H1 (cell line): Measurements from ENCODE around the gene DMBX1. TPM values are rescaled to one million over a fixed set of nuclear protein-coding genes. Genes with fewer than 3 reads are reported as not detected.

Experiments used
- CTCF ChIA-PET: fragments of 300-600 bp; sonication (Branson Sonifier 250); formaldehyde crosslinking; loops from one replicate; lab custom pipeline; 2021; ENCODE audit not compliant: partially characterized antibody; lab: Charles Lee
- POLR2A ChIA-PET: fragments of 300-600 bp; sonication (Branson Sonifier 250); formaldehyde crosslinking; loops from one replicate; lab custom pipeline; 2021; ENCODE audit warnings: inconsistent platforms; ENCODE audit not compliant: partially characterized antibody; lab: Charles Lee
- DNase-seq, 2 experiments: peaks; one replicate each; pipeline versions ENCODE4 v3.0.0 to v3.0.0-alpha.2; 2010 to 2022; ENCODE audit warnings: low spot score in 2 of 2, low read depth in 1 of 2, mixed read lengths in 1 of 2
- FAIRE-seq: peaks from 2 replicates; lab custom pipeline; 2011; peaks lifted over from hg19 to GRCh38; lab: Jason Lieb, UNC
- H2AFZ ChIP-seq: 2 replicates; pipeline ENCODE4 v1.8.1; 2012; ENCODE audit warnings: low read length, inconsistent platforms
- H2AK5ac ChIP-seq: 2 replicates; pipeline ENCODE4 v1.6.1; 2013; ENCODE audit warnings: low read depth, low read length
- H2BK120ac ChIP-seq: replicated peaks from 2 replicates; pipeline ENCODE3; 2013; ENCODE audit warnings: low read depth, low read length, inconsistent platforms
- H2BK12ac ChIP-seq: 2 replicates; pipeline ENCODE4 v1.6.1; 2013; ENCODE audit warnings: low read depth, low read length
- H2BK15ac ChIP-seq: 2 replicates; pipeline ENCODE4 v1.6.1; 2013; ENCODE audit warnings: low read length
- H2BK20ac ChIP-seq: 2 replicates; pipeline ENCODE4 v1.6.1; 2013; ENCODE audit warnings: low read length
- H2BK5ac ChIP-seq: 2 replicates; pipeline ENCODE4 v1.6.1; 2013; ENCODE audit warnings: low read depth, low read length
- H3K14ac ChIP-seq: 2 replicates; pipeline ENCODE4 v1.6.1; 2013; ENCODE audit warnings: inconsistent platforms; ENCODE audit not compliant: insufficient read length
- H3K18ac ChIP-seq: 2 replicates; pipeline ENCODE4 v1.6.1; 2013; ENCODE audit warnings: low read length; ENCODE audit errors: extremely low read depth
- H3K23ac ChIP-seq: 2 replicates; pipeline ENCODE4 v1.6.1; 2013; ENCODE audit warnings: inconsistent platforms; ENCODE audit not compliant: insufficient read length
- H3K23me2 ChIP-seq: 2 replicates; pipeline ENCODE4 v1.6.1; 2013; ENCODE audit warnings: low read depth, low read length
- H3K27ac ChIP-seq: 2 replicates; pipeline ENCODE4 v1.6.1; 2011; ENCODE audit warnings: low read depth, low read length, inconsistent platforms
- H3K27me3 ChIP-seq, 4 experiments: replicated peaks in 1 of 4; 1 replicate in 1 of 4; 2 replicates in 3 of 4; pipeline versions ENCODE4 v1.6.1 to v1.8.1; 2011 to 2013; ENCODE audit warnings: low read length in 3 of 4, mild to moderate bottlenecking in 3 of 4, inconsistent platforms in 2 of 4, mixed read lengths in 2 of 4, moderate library complexity in 1 of 4; ENCODE audit not compliant: control insufficient read depth in 3 of 4, insufficient read depth in 3 of 4; ENCODE audit errors: extremely low read depth in 1 of 4
- H3K36me3 ChIP-seq, 4 experiments: 2 replicates each; pipeline versions ENCODE4 v1.6.1 to v1.8.1; 2011 to 2013; ENCODE audit warnings: mild to moderate bottlenecking in 4 of 4, low read length in 3 of 4, moderate library complexity in 2 of 4, control low read depth in 1 of 4, inconsistent platforms in 1 of 4; ENCODE audit not compliant: insufficient read depth in 4 of 4, control insufficient read depth in 2 of 4
- H3K4ac ChIP-seq: replicated peaks from 2 replicates; pipeline ENCODE3; 2013; ENCODE audit warnings: low read length, low read depth, mixed read lengths, inconsistent platforms; ENCODE audit not compliant: insufficient read length
- H3K4me1 ChIP-seq, 4 experiments: replicated peaks in 1 of 4; 1 replicate in 1 of 4; 2 replicates in 3 of 4; pipeline versions ENCODE4 v1.6.1 to v1.8.1; 2011 to 2013; ENCODE audit warnings: low read length in 3 of 4, inconsistent platforms in 2 of 4, mixed read lengths in 1 of 4; ENCODE audit not compliant: insufficient read depth in 4 of 4, control insufficient read depth in 3 of 4
- H3K4me2 ChIP-seq, 2 experiments: 2 replicates each; pipeline versions ENCODE4 v1.6.1 to v1.8.1; 2011 to 2013; ENCODE audit warnings: low read depth in 2 of 2, low read length in 2 of 2, control low read depth in 1 of 2, inconsistent platforms in 1 of 2, mild to moderate bottlenecking in 1 of 2; ENCODE audit not compliant: insufficient read depth in 1 of 2
- H3K4me3 ChIP-seq, 4 experiments: fragments of 200-600, 300-600 bp in 1 of 4; sonication (generic), shearing (Covaris generic), sonication (Bioruptor Twin) in 1 of 4; 2 replicates each; pipeline versions ENCODE4 v1.5.1 to v1.8.1; 2011 to 2016; ENCODE audit warnings: low read length in 4 of 4, low read depth in 3 of 4, control low read depth in 2 of 4, inconsistent platforms in 2 of 4, mild to moderate bottlenecking in 2 of 4, mixed read lengths in 1 of 4, moderate library complexity in 1 of 4; ENCODE audit not compliant: insufficient read depth in 2 of 4; ENCODE audit errors: extremely low read depth in 1 of 4
- H3K56ac ChIP-seq: replicated peaks from 2 replicates; pipeline ENCODE3; 2013; ENCODE audit warnings: low read depth, mild to moderate bottlenecking, mixed read lengths, low read length, inconsistent platforms; ENCODE audit not compliant: insufficient read length
- H3K79me1 ChIP-seq: 2 replicates; pipeline ENCODE4 v1.6.1; 2013; ENCODE audit warnings: low read depth, low read length, control low read depth
- H3K79me2 ChIP-seq, 2 experiments: 2 replicates each; pipeline versions ENCODE4 v1.6.1 to v1.8.1; 2012 to 2013; ENCODE audit warnings: low read length in 2 of 2, mild to moderate bottlenecking in 2 of 2, inconsistent platforms in 1 of 2; ENCODE audit not compliant: insufficient read depth in 2 of 2, control insufficient read depth in 1 of 2
- H3K9ac ChIP-seq, 4 experiments: replicated peaks in 1 of 4; 1 replicate in 1 of 4; 2 replicates in 3 of 4; pipeline versions ENCODE4 v1.6.1 to v1.8.1; 2011 to 2013; ENCODE audit warnings: low read depth in 3 of 4, low read length in 3 of 4, control low read depth in 2 of 4, mild to moderate bottlenecking in 2 of 4, moderate library complexity in 2 of 4, inconsistent platforms in 1 of 4; ENCODE audit errors: extremely low read depth in 1 of 4
- H3K9me3 ChIP-seq, 2 experiments: 2 replicates each; pipeline versions ENCODE4 v1.6.1 to v1.8.1; 2012 to 2013; ENCODE audit warnings: mild to moderate bottlenecking in 2 of 2, moderate library complexity in 2 of 2, control low read depth in 1 of 2, inconsistent platforms in 1 of 2, low read depth in 1 of 2, low read length in 1 of 2, mixed read lengths in 1 of 2; ENCODE audit not compliant: insufficient read depth in 2 of 2
- H4K20me1 ChIP-seq, 2 experiments: replicated peaks in 1 of 2; 2 replicates each; pipeline versions ENCODE3 to v1.8.1; 2011 to 2013; ENCODE audit warnings: inconsistent platforms in 2 of 2, low read length in 2 of 2, mild to moderate bottlenecking in 1 of 2; ENCODE audit not compliant: insufficient read depth in 2 of 2, control insufficient read depth in 1 of 2
- H4K5ac ChIP-seq: 2 replicates; pipeline ENCODE4 v1.6.1; 2013; ENCODE audit warnings: low read length, low read depth, mixed read lengths, inconsistent platforms; ENCODE audit not compliant: insufficient read length
- H4K8ac ChIP-seq: 2 replicates; pipeline ENCODE4 v1.8.0; 2013; ENCODE audit warnings: mild to moderate bottlenecking, moderate library complexity, low read length, inconsistent platforms; ENCODE audit not compliant: insufficient read depth; ENCODE audit errors: extremely low read depth
- H4K91ac ChIP-seq: replicated peaks from 2 replicates; pipeline ENCODE3; 2013; ENCODE audit warnings: low read length, mixed read lengths, inconsistent platforms; ENCODE audit not compliant: insufficient read length
- CEBPB ChIP-seq: IDR thresholded peaks from 2 replicates; pipeline ENCODE4 v1.6.1; 2012; ENCODE audit warnings: low read depth, low read length
- SUZ12 ChIP-seq: fragments of 200-600 bp; sonication (generic); IDR thresholded peaks from 2 replicates; pipeline ENCODE4 v1.6.1; 2012; ENCODE audit warnings: mild to moderate bottlenecking, inconsistent platforms, low read length, moderate library complexity, mixed read lengths
- TAF1 ChIP-seq: IDR thresholded peaks from 2 replicates; pipeline ENCODE4 v1.6.1; 2011; ENCODE audit warnings: mild to moderate bottlenecking, low read depth, low read length
- WGBS, 2 experiments: shearing (Covaris generic) in 1 of 2; methylation state at CpG; one replicate each; pipeline versions ENCODE4 v1.1.6 to v1.1.7; 2013 to 2015; ENCODE audit warnings: low lambda C conversion rate in 2 of 2, mixed read lengths in 2 of 2, inconsistent platforms in 1 of 2, low coverage in 1 of 2, missing lambda C conversion rate in 1 of 2; ENCODE audit not compliant: insufficient replicate concordance in 2 of 2, insufficient coverage in 1 of 2, insufficient read length in 1 of 2; ENCODE audit errors: extremely low coverage in 1 of 2, missing lambda C conversion rate in 1 of 2; 5-methylcytosine and 5-hydroxymethylcytosine counted together
- polyA plus RNA-seq, 7 experiments: library from polyadenylated mRNA; depleted of rRNA in 3 of 7; stranded (reverse) in 5 of 7; unstranded in 2 of 7; fragments of >200 nt in 5 of 7; fragments of 200-250 nt in 2 of 7; gene quantifications; 1 replicate in 5 of 7; 2 replicates in 1 of 7; 4 replicates in 1 of 7; pipeline versions ENCODE4 v1.2.1 to v1.2.3, GENCODE V29; 2011 to 2013; ENCODE audit warnings: missing spikeins in 2 of 7, mixed read lengths in 2 of 7
- total RNA-seq: library from RNA; stranded (reverse); fragmentation: NEBNext Ultra II Directional; extraction: Animal tissue kit (Norgen Biotek cat#: 25700); gene quantifications from 2 replicates; pipeline ENCODE4 v1.2.1, GENCODE V29; 2021

DMBX1 gene
- total and polyA plus RNA-seq, 2 of the 8 experiments (the other 6 are each of a cell fraction or from before 2014, with no cell fraction given) = 0.23 to 0.30 TPM

GRCh38 chr1:46465981-46466476 is 23.6 kb upstream of the DMBX1 start:
- peaks cover 6% of the 10 kb centered on the region; the same call in 1 of the 2 replicates for H3K23me2 ChIP-seq
- H3K18ac ChIP-seq = peak overlapping the region; percentile 89
- H2BK12ac ChIP-seq = peak overlapping the region; percentile 70; the same call in 1 of the 2 replicates
- H4K20me1 ChIP-seq = peaks cover 3 to 11% of the 10 kb centered on the region in 2 experiments
- H3K4me1 ChIP-seq = peaks cover 0 to 28% (median 21%) of the 10 kb centered on the region in 4 experiments; a peak in 6 of 7 replicates
- no peak overlapping the region for H2AK5ac ChIP-seq
- no peak overlapping the region for H3K9ac ChIP-seq
- no peak overlapping the region for H2BK20ac ChIP-seq
- no peak overlapping the region for H4K5ac ChIP-seq
- peak overlapping the region; percentile 96; the same call in 1 of the 2 replicates for H2BK15ac ChIP-seq
- H2BK120ac ChIP-seq = peak overlapping the region; percentile 44
- H3K56ac ChIP-seq = no peak overlapping the region
- ChIA-PET CTCF (interaction anchor here (1.0 to 3.3 kb wide), 4 partner anchors 12 to 61 kb away, joined by 4 to 15 read pairs (median 5); no protein-coding TSS in a partner anchor), POLR2A (interaction anchor here (1.8 to 2.6 kb wide), 2 partner anchors 13 to 18 kb away, joined by 4 to 8 read pairs; no protein-coding TSS in a partner anchor)
- DNase-seq (no peak), FAIRE-seq (no peak)
- H3K23ac ChIP-seq = no peak overlapping the region
- H4K8ac ChIP-seq = peak overlapping the region; percentile 71; the same call in 1 of the 2 replicates
- H3K4ac ChIP-seq = peak overlapping the region; percentile 21
- no peak overlapping the region for H2BK5ac ChIP-seq
- 13% methylated on average over 15 of the region's 20 CpGs; no CpG with 5 or more reads in 1 of the 2 experiments for WGBS, 2 experiments
- TF ChIP-seq TAF1 (0 out of 2 replicates have a peak, but pooled peaks have one; percentile 26), CEBPB (no peak), SUZ12 (peak; percentile 72)
- H3K79me1 ChIP-seq = no peaks in the 10 kb centered on the region
- H3K36me3 ChIP-seq = no peaks in the 10 kb centered on the region
- no peak overlapping the region for H3K27ac ChIP-seq
- no peaks in the 10 kb centered on the region for H3K9me3 ChIP-seq
- H3K4me2 ChIP-seq = peak overlapping the region; percentile 67 to 93
- peak overlapping the region; percentile 40 to 69 (median 52) for H3K4me3 ChIP-seq
- H2AFZ ChIP-seq = peak overlapping the region; percentile 24
- H3K14ac ChIP-seq = no peak overlapping the region
- peaks cover 17 to 70% (median 53%) of the 10 kb centered on the region in 4 experiments for H3K27me3 ChIP-seq
- H3K79me2 ChIP-seq = no peaks in the 10 kb centered on the region
- H4K91ac ChIP-seq = no peak overlapping the region
